ENCODE measurements around the gene TAB3.
A peak's percentile ranks its signal among the peaks of the same experiment; 100 is the strongest.

Gene TAB3

DNA sequence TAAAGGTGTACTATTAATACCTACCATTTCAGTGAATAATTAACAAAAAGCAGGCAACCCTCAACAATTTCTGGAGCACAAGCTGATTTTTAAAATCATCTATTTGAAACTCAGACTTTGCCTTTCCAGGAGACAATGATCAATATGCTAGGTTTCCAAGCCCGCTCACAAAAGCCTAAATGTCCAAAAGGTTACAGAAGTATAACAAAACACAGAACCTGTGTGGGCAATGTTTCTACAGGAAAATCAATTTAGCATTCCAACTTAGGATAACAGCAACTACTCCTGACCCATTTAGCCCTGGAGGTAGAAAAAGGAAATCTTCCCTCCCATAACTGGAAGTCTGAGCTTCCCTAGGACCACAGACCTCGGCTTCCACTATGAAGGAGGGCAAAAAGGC, 3.9 kb downstream of the TAB3 start:
- DNase-seq = no peak

GRCh38 chrX:30883138-30883537, 5.9 kb downstream of the TAB3 start:
- DNase-seq = no peak

DNA sequence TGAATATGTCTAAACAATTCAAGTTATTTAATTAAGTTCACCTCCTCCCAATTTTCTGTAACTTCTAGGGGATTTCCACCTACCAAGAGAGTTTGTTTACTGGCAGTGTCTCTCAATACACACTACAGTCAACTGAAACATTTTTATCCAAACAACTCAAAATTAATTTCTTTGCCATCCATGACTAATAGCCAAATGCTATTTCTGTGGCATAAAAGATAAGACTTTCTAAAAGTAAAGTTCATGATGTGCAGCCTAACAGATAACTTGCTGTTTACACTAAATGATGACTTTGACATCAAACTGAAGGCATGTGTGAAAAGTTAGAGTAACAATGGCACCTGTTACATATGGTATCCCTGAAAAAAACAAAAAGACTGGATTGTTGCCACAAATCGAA, 7.3 kb downstream of the TAB3 start:
- no peak for DNase-seq

- no peak for DNase-seq
Observed at GRCh38 chrX:30881390-30881789, 7.7 kb downstream of the TAB3 start.

DNA sequence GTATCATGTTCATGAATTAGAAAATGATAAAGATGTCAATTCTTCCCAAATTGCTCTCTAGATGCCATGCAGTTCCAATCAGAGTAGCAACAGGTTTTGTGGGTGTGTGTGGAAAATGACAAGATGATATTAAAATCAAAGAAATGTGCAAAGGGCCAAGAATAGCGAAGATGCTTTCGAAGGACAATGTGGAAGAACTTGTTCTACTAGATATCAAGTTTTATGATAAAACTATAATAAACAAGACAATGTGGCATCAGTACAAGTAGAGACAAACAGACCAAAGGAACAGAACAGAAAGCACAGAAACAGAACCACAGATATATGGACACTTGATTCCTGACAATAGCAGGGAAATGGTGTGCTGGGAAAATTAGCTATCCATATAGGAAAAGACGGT, 9.0 kb downstream of the TAB3 start:
- DNase-seq = no peak

DNA sequence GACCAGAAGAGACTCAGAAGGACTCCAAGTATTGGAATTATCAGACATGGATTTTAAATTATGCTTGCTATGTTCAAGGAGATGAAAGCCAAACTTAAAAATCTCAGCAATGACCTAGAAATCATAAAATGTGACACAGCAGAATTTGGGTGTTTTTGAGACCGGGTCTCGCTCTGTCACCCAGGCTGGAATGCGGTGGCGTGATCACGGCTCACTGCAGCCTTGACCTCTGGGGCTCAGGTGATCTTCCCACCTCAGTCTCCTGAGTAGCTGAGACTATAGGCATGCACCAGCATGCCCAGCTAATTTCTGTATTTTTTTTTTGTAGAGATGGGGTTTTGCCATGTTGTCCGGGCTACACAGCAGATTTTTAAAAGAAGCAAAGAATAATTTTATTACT, 12.7 kb downstream of the TAB3 start:
- no peak for DNase-seq

DNA sequence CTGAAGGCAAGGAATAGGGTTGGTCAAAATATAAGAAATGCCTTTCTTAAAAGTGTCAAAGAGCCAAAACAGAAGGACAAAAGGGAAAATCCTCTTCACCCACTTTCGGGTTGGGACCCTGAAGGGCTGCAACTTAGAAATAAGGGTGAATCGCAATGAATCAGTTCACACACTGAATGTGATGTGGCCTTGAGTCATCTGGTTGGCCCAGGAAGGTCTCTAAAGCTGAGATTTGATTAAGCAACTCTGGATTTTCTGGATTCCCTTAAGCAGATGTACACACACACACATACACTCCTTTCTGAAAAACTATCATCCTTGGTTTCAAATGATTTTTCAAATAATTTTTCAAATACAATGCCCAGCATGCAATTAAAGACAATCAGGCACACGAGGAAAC, 13.1 kb downstream of the TAB3 start:
- DNase-seq = no peak

DNA sequence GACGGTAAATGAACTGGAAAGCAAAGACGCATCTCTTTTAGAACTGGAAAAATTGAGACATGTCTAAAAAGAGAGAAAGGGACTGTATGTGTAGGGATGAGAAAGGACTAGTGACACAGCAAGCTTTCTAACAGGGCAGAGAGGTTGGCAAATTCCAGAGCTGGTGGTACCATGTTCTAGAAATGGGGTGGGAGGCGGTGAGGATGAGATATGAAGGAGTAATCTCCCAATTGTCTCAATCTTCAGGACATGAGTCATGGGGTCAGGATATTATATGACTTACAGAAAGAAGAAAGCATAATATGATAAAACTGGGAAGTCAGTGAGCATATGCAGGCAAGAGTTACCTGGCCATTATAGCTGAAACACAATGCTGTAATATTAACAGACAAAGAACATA, 14.2 kb downstream of the TAB3 start:
- DNase-seq = no peak

DNA sequence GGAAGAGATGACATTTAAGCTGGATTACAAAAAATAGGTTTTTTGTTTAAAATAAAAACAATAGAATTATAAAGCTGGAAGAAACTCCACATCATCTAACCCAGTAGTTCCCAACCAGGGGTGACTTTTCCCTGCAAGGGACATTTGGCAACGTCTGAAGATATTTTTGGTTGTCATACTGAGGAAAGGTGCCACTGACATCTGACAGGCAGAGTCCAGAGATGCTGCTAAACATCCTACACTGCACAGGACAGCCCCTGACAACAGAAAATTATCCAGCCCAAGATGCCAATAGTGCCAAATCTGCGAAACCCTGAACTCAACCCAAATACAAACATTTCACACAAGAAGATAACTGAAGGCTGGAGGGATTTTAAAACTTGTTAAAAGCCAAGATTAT, 18.5 kb downstream of the TAB3 start:
- no peak for DNase-seq

GRCh38 chrX:30865612-30866011, 23.4 kb downstream of the TAB3 start:
- DNase-seq = no peak

DNA sequence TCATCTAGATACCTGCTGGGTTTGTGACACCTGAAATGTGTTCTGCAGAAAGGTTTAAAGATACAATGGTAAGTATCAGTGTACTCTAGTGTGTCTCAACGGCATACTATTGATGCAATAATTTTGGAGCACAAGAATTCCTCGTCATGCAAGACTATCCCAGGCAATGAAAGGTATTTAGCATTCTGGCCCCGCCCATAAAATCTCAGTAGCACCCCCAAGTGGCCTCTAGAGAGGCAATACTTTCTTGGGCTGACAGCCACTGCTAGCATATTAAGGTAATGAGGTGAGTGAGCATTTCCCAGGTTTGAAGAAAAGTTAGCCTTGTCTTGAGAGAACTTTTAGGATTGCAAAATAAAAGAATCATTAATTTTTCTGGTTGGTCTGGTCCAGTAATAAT, 24.0 kb downstream of the TAB3 start:
- no peak for DNase-seq

GRCh38 chrX:30864383-30864785, 24.7 kb downstream of the TAB3 start:
- DNase-seq = no peak

- DNase-seq = no peak
Observed at GRCh38 chrX:30863974-30864373, 25.1 kb downstream of the TAB3 start.

DNA sequence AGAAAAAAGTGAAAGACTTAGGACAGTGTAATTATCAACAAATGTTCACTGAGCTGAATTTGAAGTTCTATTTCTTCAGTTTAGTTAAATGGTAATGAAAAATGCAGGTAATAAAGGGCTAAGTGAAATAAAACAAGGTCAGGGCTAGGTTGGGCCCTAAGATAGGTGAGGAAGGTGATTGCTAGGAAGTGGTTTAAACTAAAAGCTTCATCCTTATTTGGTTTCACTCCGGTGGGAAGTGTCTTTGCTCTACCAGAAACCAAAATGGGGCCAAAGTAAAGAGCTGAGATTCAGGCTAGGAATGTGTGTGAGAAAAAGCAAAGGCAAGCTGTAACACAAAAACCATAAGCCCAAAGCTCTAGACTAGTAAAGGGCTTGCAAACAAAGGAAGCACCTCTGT, 31.0 kb downstream of the TAB3 start:
- no peak for DNase-seq

- no peak for DNase-seq
Observed at GRCh38 chrX:30851449-30851848, 37.6 kb downstream of the TAB3 start.

DNA sequence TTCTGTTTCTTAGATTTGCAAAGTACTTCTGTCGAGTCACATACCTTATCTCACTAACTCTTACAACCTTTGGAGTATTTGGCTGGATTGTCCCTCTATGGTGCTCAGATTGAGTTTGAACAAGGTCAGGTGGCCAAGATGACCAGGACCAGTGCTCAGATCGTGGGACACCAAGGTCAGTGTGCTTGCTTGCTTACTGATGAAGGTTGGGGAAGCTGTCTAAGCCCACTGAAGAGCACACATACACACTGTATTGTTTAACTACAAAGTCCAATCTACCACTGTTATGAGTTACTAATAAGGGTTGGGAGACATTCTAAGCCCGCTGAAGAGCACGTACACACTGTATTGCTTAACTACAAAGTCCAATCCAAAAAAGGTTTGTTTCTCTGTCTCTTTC, 53.7 kb downstream of the TAB3 start:
- DNase-seq = no peak

DNA sequence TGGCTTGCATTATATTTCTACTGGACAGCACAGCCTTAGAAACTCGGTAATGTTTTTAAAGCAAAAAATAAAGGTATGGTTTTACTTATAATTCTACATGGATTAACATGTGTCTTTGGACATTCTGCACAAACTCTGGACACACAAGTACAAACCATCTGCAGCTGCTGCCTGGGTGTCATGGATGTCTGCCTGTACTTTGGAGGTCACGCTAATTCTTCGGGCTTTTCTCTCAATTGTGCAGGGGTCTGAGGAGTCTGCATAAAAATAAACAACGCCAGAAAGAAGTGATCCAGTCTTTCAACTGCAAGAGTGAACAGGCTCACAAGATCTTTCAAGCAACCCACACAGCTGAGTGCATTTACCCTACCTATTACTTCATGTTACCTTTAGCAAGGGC, 55.2 kb downstream of the TAB3 start:
- no peak for DNase-seq

DNA sequence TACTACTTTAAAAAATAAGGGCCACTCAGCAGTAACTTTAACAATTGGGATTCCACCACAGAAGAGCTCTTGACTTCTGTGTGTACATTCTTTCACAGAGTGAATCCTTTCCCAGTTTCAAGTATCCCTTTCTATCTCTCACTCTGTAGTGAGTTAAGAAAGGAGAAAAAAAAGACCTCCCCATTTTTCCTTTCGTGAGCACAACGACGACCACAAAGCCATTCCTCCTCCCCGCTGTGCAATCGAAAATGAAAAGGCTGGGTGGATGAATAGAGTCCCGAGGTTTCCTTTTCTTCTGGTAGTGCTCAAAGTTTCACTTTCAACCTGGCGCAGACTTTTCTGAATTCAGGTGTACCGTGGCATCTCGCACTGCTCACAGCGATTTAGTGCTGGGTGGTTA, 58.0 kb downstream of the TAB3 start:
- DNase-seq = no peak

- DNase-seq = no peak
Observed at GRCh38 chrX:30830326-30830943, 58.6 kb downstream of the TAB3 start.

GRCh38 chrX:30824275-30824674, 64.8 kb downstream of the TAB3 start:
- peak; percentile 22 for DNase-seq

DNA sequence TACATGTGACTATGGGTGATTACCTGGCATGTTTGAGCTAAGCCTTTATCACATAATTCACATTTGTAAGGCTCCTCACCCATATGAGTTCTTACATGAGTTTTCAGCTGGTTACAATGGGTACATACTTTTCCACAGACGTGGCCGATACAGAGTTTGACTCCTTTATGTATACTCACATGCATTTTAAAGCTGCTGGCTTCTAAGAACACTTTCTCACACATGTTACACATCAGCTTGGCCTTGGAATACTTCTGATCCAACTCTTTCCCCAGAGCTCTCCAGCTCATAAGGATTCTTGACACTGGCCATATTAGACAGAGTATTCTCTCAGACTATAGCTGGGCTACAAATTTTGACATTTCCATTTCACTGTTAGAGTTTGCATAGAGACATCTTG, 66.3 kb downstream of the TAB3 start:
- DNase-seq = no peak

GRCh38 chrX:30822068-30822681, 66.9 kb downstream of the TAB3 start:
- no peak for DNase-seq

GRCh38 chrX:30821116-30821515, 67.9 kb downstream of the TAB3 start:
- no peak for DNase-seq

- DNase-seq = no peak
Observed at GRCh38 chrX:30819080-30819479, 70.0 kb downstream of the TAB3 start.

DNA sequence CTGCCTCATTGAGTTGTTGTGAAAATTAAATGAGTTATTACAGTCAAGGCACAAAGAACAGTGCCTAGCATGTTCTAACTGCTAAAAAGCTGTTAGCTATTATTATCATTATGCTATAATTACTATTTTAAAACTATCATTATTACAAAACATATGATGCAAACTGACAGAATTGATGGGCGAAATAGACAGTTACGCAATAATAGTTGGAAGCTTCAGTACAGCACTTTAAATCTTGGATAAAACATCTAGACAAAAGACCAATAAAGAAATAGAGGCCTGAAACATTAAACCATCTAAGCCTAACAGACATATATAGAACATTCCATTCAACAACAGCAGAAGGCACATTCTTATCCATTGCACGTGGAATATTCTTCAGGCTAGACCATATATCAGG, 73.0 kb downstream of the TAB3 start:
- no peak for DNase-seq
